Natural killer cell (primary cell): Measurements from ENCODE around the gene MMEL1. TPM values are rescaled to one million over a fixed set of nuclear protein-coding genes. Genes with fewer than 3 reads are reported as not detected.
"Not testable (repeated sequence)": the region's sequence is repeated elsewhere in the genome, so short reads cannot be mapped to it uniquely, and the experiment has no call there.

Source experiments
- ATAC-seq, 3 donors: fragments of 150-1000 bp in 2 of 3; fragments of 200-7000 bp in 1 of 3; cut with Tn5 transposase; 1 replicate in 1 of 3; 2 replicates in 2 of 3; pipeline ENCODE4 v1.10.0; 2021; ENCODE audit warnings: mild to moderate bottlenecking in 2 of 3, moderate library complexity in 2 of 3
- DNase-seq, 2 donors: peaks; one replicate each; pipeline versions ENCODE4 v3.0.0 to v3.0.0-alpha.2; 2013 to 2021; ENCODE audit warnings: mixed read lengths in 1 of 2
- H3K27ac ChIP-seq: one replicate; pipeline ENCODE4 v1.5.1; 2013; ENCODE audit warnings: mild to moderate bottlenecking, low read length
- H3K27me3 ChIP-seq: one replicate; pipeline ENCODE4 v1.6.1; 2013; ENCODE audit warnings: low read length; ENCODE audit not compliant: control insufficient read depth, insufficient read depth
- H3K36me3 ChIP-seq: one replicate; pipeline ENCODE4 v1.6.1; 2013; ENCODE audit warnings: low read length; ENCODE audit not compliant: control insufficient read depth, insufficient read depth
- H3K4me1 ChIP-seq: one replicate; pipeline ENCODE4 v1.6.1; 2013; ENCODE audit warnings: low read length; ENCODE audit not compliant: control insufficient read depth, insufficient read depth
- H3K4me3 ChIP-seq: one replicate; pipeline ENCODE4 v1.5.1; 2013; ENCODE audit warnings: low read length
- H3K9me3 ChIP-seq: one replicate; pipeline ENCODE4 v1.6.1; 2013; ENCODE audit warnings: low read length; ENCODE audit not compliant: control insufficient read depth, insufficient read depth
- H3K27ac Mint-ChIP-seq, 2 donors: one replicate each; pipeline ENCODE4 v1.8.0; 2022; ENCODE audit warnings: mild to moderate bottlenecking in 2 of 2, mixed read lengths in 2 of 2, moderate library complexity in 1 of 2
- H3K27me3 Mint-ChIP-seq, 2 donors: one replicate each; pipeline ENCODE4 v1.8.0; 2022; ENCODE audit warnings: low read depth in 2 of 2, mixed read lengths in 2 of 2
- H3K36me3 Mint-ChIP-seq: one replicate; pipeline ENCODE4 v1.8.0; 2022; ENCODE audit warnings: mixed read lengths
- H3K4me1 Mint-ChIP-seq, 2 donors: one replicate each; pipeline ENCODE4 v1.8.0; 2022; ENCODE audit warnings: mixed read lengths in 2 of 2
- H3K4me3 Mint-ChIP-seq: one replicate; pipeline ENCODE4 v1.8.0; 2022; ENCODE audit warnings: mild to moderate bottlenecking, moderate library complexity, mixed read lengths
- H3K9me3 Mint-ChIP-seq, 2 donors: one replicate each; pipeline ENCODE4 v1.8.0; 2022; ENCODE audit warnings: mixed read lengths in 2 of 2
- WGBS: methylation state at CpG from one replicate; pipeline ENCODE4 v1.1.7; 2013; ENCODE audit warnings: missing lambda C conversion rate; ENCODE audit not compliant: insufficient coverage; 5-methylcytosine and 5-hydroxymethylcytosine counted together
- intact Hi-C: fragments of 100-400 bp; cut with micrococcal nuclease; formaldehyde crosslinking; loops from one replicate; pipeline ENCODE4 v1.14.2; 2022
- total RNA-seq, 4 donors: library from RNA; stranded (reverse); fragments of 120-200 nt in 1 of 4; gene quantifications; one replicate each; pipeline versions ENCODE4 v1.2.3 to v1.2.4, GENCODE V29; 2013 to 2022
- TF ChIP-seq, protein P1 (sequence below): fragments of 200-600 bp; IDR thresholded peaks from one replicate; pipeline ENCODE4 v1.8.0; 2022; ENCODE audit warnings: antibody characterized with exemption

MMEL1 gene
- total RNA-seq, 3 donors from 2014 or later (not counting 1 experiment from before 2014, with no cell fraction given) = 1.3 to 2.0 TPM; not detected in 1

DNA sequence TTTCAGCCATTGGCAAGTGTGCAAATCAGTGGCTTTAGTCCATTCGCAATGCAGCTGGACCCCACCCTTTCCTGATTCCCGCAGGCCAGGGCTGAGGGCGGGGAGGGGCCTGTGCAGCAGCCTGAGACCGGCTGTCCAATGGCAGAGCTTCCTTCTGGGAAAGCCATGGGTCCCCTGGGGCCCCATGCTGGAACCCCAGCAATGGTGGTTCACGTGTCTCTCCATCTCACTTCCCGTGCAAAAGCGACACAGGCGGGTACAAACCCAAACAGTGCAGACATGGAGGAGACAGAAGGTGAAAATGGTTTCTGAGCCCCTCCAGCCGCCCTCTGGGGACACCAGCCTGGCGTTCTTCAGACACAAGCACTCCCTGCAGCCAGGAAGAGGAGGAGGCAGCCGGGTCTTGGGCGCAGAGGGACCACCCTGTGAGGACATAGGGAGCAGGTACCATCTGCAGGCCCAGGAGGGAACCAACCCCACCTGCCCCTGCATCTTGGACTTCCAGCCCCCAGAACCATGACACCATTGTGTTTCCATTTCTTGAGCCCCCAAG, 82.4 kb downstream of the MMEL1 start:
- not testable (repeated sequence) for H3K27me3 Mint-ChIP-seq, H3K4me3 Mint-ChIP-seq
- H3K4me1 Mint-ChIP-seq = peaks cover under 1 to 37% of the 10 kb centered on the region in 2 donors

DNA sequence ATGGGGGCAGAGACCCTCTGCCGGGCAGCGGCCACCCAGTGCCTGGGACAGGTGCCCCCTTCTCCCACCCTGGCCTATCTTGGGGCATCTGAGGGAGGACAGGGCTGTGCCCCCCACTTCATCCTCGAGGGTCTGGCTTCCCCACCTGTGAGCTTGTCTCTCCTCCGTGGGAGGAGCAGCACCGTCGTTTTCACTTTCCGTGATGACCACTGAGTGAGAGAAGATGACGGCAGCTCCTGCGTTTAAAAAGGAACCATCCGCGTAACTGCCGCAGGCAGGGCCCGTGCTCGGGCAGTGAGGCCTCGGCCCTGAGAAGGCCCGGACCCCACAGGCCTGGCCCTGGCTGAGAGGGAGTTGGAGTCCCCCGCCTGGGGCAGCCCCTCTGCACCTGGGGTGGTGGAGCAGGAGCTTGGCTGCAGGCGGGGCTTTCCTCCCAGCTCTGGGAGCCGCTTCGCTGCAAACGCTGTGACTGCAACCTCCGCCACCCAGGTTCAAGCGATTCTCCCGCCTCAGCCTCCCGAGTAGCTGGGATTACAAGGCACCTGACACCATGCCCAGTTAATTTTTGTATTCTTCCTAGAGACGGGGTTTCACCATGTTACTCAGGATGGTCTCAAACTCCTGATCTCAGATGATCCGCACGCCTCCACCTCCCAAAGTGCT, 83.3 kb downstream of the MMEL1 start:
- intact Hi-C loops = loop anchor here (10.0 kb wide), 2 partner anchors 95 to 355 kb away; partner anchors contain the start of gene FAAP20
- H3K36me3 Mint-ChIP-seq, H3K36me3 ChIP-seq, H3K27me3 ChIP-seq, H3K9me3 Mint-ChIP-seq, ATAC-seq, H3K27me3 Mint-ChIP-seq, H3K9me3 ChIP-seq, DNase-seq: not testable (repeated sequence)
- Histone ChIP-seq H3K4me3 (peak overlapping the region; percentile 6), H3K27ac (peak overlapping the region; percentile 97), H3K4me1 (peaks cover 46% of the 10 kb centered on the region)
- Mint-ChIP-seq H3K4me1 (peaks cover 0 to 32% of the 10 kb centered on the region in 2 donors), H3K27ac (peak overlapping the region; percentile 94 to 97), H3K4me3 (peak overlapping the region; percentile 47)
- WGBS = 62% methylated on average over 18 of the region's 28 CpGs

More for the DNA sequence above, 82.4 kb downstream of the MMEL1 start:
- H3K27ac ChIP-seq, H3K36me3 Mint-ChIP-seq, DNase-seq, H3K4me3 ChIP-seq, H3K9me3 Mint-ChIP-seq, ATAC-seq, intact Hi-C loops, H3K36me3 ChIP-seq, H3K27me3 ChIP-seq, H3K9me3 ChIP-seq: not testable (repeated sequence)
- peak overlapping the region; percentile 94 to 97 for H3K27ac Mint-ChIP-seq
- H3K4me1 ChIP-seq = peaks cover 50% of the 10 kb centered on the region
- WGBS = 76% methylated on average over 9 of the region's 12 CpGs

DNA sequence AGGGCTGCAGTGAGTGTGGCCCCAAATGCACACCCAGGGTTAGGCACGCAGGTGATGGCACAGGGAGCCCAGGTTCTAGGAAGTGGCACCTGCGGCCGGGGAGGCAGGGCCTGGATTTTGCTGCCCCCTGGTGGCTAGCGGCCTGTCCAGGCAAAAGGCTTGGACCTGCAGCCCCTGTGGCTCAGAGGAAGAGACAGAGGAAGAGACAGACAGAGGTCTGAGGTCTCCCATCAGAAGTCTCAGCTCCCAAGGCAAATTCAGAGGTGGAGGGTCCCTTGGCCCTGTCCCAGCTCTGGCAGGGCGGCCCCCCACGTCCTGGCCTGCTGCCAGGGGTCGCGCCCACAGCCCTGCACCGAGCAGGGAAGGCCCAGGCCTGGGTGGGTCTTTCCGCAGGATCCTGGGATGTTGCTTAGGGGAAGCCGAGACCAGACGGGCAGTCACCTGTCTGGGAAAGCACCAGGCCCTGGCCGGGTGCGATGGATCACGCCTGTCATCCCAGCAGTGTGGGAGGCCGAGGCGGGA, 84.7 kb downstream of the MMEL1 start:
- no peaks in the 10 kb centered on the region for H3K36me3 Mint-ChIP-seq
- Histone ChIP-seq H3K4me3 (peak overlapping the region; percentile 93), H3K4me1 (peaks cover 54% of the 10 kb centered on the region), H3K27me3 (no peaks in the 10 kb centered on the region), H3K36me3 (no peaks in the 10 kb centered on the region), H3K27ac (peak overlapping the region; percentile 97), H3K9me3 (no peaks in the 10 kb centered on the region)
- intact Hi-C loops = loop anchor here (1.0 to 10.0 kb wide), 3 partner anchors 97 to 353 kb away; partner anchors contain the start of gene FAAP20
- H3K4me1 Mint-ChIP-seq = peaks cover 0 to 31% of the 10 kb centered on the region in 2 donors
- H3K9me3 Mint-ChIP-seq = no peaks in the 10 kb centered on the region
- DNase-seq (peak; percentile 80 to 91), ATAC-seq (peak; percentile 16 to 45 (median 24))
- TF ChIP-seq, protein P1, sequence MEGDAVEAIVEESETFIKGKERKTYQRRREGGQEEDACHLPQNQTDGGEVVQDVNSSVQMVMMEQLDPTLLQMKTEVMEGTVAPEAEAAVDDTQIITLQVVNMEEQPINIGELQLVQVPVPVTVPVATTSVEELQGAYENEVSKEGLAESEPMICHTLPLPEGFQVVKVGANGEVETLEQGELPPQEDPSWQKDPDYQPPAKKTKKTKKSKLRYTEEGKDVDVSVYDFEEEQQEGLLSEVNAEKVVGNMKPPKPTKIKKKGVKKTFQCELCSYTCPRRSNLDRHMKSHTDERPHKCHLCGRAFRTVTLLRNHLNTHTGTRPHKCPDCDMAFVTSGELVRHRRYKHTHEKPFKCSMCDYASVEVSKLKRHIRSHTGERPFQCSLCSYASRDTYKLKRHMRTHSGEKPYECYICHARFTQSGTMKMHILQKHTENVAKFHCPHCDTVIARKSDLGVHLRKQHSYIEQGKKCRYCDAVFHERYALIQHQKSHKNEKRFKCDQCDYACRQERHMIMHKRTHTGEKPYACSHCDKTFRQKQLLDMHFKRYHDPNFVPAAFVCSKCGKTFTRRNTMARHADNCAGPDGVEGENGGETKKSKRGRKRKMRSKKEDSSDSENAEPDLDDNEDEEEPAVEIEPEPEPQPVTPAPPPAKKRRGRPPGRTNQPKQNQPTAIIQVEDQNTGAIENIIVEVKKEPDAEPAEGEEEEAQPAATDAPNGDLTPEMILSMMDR = peak; percentile 89
- 2% methylated on average over 17 of the region's 17 CpGs for WGBS
- peak overlapping the region; percentile 94 for H3K4me3 Mint-ChIP-seq
- peak overlapping the region; percentile 94 to 97 for H3K27ac Mint-ChIP-seq
- H3K27me3 Mint-ChIP-seq = no peaks in the 10 kb centered on the region

DNA sequence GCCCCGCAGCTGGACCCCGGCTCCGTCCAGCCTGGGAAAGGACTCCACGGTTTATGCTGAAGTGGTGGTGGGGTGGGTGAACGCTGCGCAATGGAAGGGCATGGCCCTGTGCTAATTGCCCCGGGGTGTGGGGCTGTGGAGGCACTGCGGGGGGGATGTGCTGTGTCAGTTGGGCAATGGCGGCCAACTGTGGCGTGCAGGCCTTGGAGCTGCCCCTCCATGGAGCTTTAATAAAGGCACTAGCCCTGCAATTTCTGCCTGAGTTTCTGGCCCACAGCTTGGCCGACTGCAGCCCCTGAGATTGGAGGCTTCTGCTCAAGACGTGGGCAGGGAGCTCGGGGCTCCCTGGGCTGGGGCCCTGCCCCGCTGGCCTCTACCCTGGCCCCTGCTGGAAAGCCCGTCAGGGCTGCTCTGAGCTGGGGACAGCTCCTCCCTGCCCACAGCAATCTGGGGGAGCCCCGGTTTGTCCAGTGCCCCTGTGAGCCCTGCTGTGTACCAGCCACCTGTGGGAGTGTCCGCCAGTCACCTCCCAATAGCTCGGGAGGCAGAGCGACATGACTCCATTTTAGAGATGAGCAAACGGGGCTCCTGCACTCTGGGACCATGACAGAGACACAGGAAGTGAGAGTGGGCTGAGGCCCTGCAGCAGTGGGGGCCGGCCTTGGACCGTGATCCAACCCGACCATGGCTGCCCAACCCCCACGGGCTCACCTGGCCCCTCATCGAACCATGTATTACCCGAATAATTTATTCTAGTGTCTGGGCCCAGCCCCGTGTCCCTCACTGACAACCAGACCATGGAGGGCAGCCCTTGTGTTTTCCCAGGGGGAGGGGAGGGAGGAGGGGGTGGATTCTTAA, 85.4 kb downstream of the MMEL1 start:
- Histone ChIP-seq H3K4me3 (peak overlapping the region; percentile 93), H3K4me1 (peaks cover 57% of the 10 kb centered on the region), H3K27me3 (no peaks in the 10 kb centered on the region), H3K9me3 (no peaks in the 10 kb centered on the region), H3K27ac (peak overlapping the region; percentile 97), H3K36me3 (no peaks in the 10 kb centered on the region)
- H3K27me3 Mint-ChIP-seq = no peaks in the 10 kb centered on the region
- ATAC-seq (peak; percentile 12 to 25 (median 21)), DNase-seq (peak; percentile 62 to 73)
- H3K4me1 Mint-ChIP-seq = peaks cover 0 to 31% of the 10 kb centered on the region in 2 donors
- peak overlapping the region; percentile 94 to 97 for H3K27ac Mint-ChIP-seq
- no peaks in the 10 kb centered on the region for H3K36me3 Mint-ChIP-seq
- 6% methylated on average over 26 of the region's 27 CpGs for WGBS
- intact Hi-C loops = loop anchor here (1.0 to 10.0 kb wide), 5 partner anchors 21 to 353 kb away; partner anchors contain the start of genes FAAP20 and PANK4
- TF ChIP-seq, protein P1 = no peak
- H3K9me3 Mint-ChIP-seq = no peaks in the 10 kb centered on the region
- H3K4me3 Mint-ChIP-seq = peak overlapping the region; percentile 94
